Endometrial microvascular endothelial cells (primary cell): ENCODE measurements around the gene RCC2. TPM values are rescaled to one million over a fixed set of nuclear protein-coding genes. Genes with fewer than 3 reads are reported as not detected.
"Not testable (repeated sequence)": the region's sequence is repeated elsewhere in the genome, so short reads cannot be mapped to it uniquely, and the experiment has no call there.

ENCODE experiments used
- in situ Hi-C: cut with HindIII; loops from 2 replicates; pipeline ENCODE4 v1.10.0; 2017; ENCODE audit warnings: low sequenced_read_pairs, low pct_unique_long_range_greater_than_20kb; ENCODE audit errors: inconsistent ontology term
- total RNA-seq: library from RNA; depleted of rRNA; stranded (reverse); fragments of >200 nt; gene quantifications from one replicate; pipeline ENCODE4 v1.2.3, GENCODE V29; 2015; ENCODE audit errors: inconsistent ontology term

Gene RCC2
- total RNA-seq, result 83.1 TPM

DNA sequence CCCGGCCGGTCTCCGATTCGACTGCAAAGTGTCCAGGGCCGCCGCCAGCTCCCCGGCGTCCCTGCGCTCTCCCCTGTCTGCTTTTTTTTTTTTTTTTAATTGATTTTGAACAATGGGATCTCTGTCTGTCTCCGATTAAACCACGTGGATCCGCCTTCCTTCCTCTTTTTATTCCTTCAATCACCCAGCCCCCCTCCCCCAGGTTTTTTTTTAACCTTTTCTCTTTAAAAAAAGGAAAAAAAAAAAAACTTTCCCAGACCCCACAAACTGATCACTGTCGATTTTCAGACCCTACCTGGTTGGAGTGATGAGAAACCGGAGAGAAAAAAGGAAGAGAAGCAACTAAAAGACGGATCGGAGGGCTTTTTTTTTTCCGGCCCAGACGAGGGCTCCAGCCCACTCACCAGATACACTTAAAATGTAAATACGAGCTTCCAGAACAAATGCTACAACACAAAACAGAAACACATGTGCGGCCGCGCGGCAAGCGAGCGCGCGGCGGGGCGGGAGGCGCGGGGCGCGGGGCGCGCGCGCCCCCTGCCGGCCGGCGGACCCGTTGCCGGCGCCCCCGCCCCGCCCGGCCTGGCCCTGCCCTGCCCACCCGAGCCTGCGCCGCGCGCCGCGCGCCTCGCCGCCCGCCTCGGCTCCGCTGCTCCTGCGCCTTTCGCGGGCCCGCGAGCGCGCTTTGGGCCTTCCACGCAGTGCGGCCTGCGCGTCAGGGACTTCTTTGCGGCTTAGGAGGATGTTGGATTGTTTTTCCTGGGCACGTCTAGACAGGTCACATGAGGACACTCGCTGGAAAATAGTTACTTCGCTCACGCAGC, at the start of gene RCC2:
RCC2 (minus strand) TSS at position 428 of the 824 bp plus-strand sequence. CDS start 1,163 bp downstream, outside the sequence.
- in situ Hi-C loops, result no loop called here

DNA sequence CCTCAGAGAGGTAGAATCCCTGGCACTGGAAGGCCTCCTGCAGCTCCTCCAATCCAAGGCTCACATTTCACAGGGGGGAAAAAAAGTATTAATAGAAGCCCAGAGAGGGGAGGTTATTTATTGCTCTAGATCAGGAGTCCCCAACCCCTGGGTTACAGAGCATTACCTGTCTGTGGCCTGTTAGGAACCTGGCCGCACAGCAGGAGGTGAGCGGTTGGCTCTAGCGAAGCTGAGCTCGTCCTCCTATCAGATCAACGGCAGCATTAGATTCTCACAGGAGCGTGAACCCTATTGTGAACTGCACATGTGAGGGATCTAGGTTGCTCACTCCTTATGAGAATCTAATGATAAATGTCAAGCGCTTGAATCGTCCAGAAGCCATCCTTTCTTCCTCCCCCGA, 46.8 kb upstream of the RCC2 start:
- in situ Hi-C loops, result no loop called here

DNA sequence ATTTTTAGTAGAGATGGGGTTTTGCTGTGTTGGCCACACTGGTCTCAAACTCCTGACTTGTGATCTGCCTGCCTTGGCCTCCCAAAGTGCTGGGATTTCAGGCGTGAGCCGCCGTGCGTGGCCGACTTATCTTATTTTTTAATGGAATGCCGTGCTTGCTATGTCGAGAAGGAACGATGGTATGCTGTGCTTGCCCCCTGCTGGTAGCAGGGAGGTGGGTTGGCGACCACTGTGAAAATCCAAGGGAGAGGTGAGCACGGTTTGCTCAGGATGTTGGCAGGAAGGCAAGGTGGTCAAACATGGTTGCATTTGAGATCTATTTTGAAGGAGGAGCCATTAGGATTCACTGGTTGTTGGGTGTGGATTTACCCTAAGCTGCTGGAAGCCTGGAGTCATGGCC, 45.8 kb upstream of the RCC2 start:
- in situ Hi-C loops, result no loop called here

DNA sequence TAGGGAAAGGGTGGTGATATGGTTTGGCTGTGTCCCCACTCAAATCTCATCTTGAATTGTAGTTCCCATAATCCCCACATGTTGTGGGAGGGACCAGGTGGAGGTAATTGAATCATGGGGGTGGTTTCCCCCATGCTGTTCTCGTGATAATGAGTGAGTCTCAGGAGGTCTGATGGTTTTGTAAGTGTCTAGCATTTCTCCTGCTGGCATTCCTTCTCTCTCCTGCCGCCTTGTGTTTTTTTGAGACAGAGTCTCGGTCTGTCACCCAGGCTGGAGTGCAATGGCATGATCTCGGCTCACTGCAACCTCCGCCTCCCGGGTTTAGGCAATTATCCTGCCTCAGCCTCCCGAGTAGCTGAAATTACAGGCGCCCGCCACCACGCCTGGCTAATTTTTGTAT, 42.5 kb upstream of the RCC2 start:
- in situ Hi-C loops, result not testable (repeated sequence)

DNA sequence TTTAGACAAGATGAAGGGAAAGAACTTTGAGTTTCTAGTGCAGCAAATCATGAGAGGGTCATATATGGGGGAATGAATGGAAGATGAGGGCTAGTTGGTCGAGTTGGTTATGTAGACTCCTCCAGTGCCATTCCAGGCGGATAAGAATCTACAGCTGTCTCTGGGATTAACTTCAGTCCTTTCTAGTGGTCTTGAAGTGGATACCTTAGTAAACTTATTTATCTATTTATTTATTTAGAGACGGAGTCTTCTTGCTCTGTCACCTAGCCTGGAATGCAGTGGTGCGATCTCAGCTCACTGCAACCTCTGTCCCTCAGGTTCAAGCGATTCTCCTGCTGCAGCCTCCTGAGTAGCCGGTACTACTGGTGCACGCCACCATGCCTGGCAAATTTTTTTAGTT, 41.4 kb upstream of the RCC2 start:
- in situ Hi-C loops, result no loop called here

DNA sequence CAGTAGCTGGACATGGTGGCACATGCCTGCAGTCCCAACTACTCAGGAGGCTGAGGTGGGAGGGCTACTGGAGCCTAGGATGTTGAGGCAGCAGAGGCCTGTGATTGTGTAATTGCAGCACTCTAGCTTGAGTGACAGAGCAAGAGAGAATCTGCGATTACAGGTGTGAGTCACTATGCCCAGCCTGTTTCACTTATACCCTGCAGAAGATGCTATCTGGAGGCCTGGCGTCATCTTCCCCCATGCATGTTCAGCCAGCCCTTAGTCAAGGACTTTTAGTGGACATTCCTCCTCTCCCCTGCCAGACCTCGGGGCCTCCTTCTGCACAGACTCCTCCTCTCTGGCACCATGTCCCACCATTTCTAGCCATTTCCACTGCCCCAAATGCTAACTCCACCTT, 36.3 kb upstream of the RCC2 start:
- in situ Hi-C loops, result no loop called here

DNA sequence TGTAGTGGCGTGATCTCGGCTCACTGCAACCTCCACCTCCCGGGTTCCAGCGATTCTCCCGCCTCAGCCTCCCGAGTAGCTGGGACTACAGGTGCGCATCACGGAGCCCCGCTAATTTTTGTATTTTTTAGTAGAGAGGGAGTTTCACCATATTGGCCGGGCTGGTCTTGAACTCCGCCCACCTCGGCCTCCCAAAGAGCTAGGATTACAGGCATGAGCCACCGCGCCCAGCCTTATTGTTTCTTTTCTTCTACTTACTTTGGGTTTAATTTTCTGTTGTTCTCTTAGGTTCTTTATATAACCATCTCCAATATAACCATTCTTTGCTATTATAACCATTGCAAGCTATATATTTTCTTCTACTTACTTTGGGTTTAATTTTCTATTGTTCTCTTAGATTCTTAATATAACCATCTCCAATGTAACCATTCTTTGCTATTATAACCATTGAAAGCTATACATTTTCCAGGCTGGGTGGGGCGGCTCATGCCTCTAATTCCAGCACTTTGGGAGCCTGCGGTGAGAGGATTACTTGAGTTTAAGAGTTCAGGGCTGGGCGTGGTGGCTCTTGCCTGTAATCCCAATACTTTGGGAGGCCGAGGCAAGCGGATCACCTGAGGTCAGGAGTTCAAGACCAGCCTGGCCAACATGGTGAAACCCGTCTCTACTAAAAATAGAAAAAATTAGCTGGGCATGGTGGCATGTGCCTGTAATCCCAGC, 35.5 kb upstream of the RCC2 start:
- in situ Hi-C loops, result not testable (repeated sequence)

DNA sequence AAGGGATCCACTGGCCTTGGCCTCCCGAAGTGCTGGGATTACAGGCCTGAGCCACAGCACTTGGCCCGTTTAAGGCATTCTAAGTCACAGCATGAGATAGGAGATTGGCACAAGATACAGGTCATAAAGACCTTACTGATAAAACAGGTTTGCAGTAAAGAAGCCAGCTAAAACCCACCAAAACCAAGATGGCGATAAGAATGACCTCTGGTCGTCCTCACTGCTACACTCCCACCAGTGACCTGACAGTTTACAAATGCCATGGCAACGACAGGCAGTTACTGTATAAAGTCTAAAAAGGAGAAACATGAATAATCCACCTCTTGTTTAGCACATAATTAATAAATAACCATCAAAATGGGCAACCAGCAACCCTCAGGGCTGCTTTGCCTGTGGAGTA, 33.3 kb upstream of the RCC2 start:
- in situ Hi-C loops, result no loop called here

DNA sequence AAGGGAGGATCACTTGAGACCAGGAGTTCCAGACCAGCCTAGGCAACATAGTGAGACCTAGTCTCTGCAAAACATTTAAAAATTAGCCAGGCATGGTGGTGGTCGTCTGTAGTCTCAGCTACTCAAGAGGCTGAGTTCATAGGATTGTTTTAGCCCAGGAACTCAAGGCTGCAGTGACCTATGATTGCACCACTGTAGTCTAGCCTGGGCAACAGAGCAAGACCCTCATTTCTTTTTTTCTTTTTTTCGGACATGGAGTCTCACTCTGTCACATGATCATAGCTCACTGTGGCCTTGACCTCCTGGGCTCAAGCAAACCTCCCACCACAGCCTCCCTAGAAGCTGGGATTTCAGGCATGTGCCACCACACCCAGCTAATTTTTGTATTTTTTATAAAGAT, 31.9 kb upstream of the RCC2 start:
- in situ Hi-C loops, result no loop called here

DNA sequence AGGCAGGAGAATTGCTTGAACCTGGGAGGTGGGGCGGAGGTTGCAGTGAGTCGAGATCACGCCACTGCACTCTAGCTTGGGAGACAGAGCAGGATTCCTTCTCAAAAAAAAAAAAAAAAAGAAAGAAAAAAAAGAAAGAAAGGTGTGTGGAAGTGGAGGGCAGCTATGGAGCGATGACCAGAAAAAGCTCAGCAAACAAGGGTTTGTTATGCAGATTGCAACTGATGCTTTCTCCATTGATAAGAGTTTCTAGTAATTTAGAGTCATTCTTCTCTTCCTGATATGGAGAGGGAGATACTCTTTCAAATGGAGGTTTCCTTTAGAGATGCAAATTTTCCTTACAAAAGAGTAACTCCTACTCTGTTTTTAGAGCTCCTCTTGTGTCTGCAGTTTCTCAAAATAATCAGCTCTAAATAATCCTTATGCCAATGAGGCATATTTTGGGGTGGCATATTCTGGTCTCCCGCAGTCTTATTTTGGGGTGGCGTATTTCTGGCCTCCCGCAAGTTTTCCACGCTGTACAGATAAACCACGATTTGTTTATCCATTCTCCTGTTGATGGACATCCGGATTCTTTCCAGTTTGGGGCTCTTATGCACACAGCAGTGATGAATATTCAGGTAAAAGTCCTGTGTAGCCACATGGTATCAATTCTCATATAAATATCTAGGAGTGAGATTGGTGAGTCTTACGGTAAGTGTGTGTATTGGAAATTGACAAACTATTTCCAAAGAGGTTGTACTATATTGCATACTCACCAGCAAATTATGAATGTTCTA, 30.7 kb upstream of the RCC2 start:
- in situ Hi-C loops, result no loop called here

DNA sequence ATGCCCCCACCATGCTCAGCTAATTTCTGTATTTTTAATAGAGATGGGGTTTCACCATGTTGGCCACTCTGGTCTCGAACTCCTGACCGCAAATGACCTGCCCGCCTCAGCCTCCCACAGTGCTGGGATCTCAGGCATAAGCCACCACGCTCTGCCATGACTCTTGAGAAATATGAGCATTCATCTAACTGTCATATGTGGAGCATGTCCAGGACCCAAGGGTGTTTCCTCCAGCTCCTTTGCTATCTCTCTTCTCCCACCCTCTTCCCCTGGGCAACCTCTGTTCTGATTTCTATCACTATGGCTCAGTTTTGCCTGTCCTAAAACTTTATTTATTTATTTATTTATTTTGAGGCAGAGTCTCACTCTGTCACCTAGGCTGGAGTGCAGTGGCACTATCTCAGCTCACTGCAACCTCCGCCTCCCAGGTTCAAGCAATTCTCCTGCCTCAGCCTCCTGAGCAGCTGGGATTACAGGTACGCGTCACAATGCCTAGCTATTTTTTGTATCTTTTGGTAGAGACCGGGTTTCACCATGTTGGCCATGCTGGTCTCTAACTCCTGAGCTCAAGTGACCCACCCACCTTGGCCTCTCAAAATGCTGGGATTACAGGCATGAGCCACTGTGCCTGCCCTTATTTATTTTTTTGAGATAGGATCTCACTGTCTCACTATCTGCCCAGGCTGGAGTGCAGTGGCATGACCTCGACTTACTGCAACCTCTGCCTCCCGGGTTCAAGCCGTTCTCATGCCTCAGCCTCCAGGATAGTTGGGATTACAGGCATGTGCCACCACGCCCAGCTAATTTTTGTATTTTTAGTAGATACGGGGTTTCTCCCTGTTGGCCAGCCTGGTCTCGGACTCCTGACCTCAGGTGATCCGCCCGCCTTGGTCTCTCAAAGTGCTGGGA, 29.1 kb upstream of the RCC2 start:
- in situ Hi-C loops, result not testable (repeated sequence)

DNA sequence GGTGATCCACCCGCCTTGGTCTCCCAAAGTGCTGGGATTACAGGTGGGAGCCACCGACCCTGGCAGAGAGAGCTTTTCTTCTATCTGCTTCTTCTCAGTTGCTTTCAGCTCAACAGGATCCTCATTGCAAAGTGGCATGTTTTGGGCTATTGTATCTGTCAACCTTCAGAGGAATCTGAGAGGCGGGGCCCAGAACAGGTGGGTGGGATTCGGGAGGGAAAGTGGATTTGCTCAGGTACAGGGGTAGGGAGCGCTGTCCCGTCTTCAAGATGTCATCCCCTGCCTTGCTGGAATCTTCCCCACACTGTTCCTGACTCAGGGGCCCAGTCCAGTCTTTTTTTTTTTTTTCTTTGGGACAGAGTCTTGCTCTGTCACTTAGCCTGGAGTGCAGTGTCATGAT, 26.9 kb upstream of the RCC2 start:
- in situ Hi-C loops, result no loop called here

DNA sequence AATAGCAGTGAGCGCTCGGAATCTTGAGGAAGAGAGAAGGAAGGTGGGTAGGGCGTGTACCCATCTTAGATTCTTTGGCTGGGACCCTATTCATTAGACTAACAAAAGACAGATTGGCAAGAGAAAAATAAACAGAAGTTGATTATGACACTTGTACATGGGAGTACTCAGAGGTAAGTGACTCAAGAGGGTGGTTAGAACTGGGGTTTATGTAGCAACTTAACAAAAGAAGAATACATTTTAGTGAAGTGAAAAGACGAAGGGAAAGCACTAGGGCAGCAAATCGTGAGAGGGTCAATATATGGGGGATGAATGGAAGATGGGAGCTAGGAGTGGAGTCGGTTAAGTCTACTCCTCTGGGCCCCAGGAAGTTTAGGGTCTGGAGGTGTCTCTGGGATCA, 25.8 kb upstream of the RCC2 start:
- in situ Hi-C loops, result no loop called here

DNA sequence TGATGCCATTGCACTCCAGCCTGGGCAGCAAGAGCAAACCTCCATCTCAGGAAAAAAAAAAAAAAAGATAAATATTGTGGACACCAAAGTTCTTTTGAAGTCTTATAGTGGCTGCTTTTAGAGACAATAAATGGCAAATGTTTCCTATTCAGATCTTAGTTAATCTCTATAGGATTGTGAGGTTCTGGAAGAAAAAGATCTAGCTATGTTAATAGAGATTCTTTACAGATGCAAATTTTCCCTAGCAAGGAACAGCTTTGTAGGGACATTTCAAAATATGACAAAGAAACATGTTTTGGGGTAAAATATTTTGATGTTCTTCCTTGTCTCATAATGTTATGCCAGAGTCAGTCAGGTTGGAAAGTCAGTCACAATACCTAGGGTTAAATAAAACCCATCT, 24.5 kb upstream of the RCC2 start:
- in situ Hi-C loops, result no loop called here

DNA sequence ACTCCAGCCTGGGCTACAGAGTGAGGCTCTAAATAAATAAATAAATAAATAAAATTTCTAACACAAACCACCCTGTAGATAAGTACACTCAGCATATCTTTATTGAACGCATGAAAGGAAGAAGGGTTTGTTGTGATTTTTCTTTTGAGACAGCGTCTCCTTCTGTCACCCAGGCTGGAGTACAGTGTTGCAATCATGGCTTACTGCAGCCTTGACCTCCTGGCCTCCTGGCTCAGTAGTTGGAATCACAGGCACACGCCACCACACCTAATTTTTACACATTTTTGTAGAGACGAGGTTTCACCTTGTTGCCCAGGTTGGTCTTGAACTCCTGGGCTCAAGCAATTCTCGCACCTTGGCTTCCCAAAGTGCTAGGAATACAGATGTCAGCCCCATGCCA, 23.2 kb upstream of the RCC2 start:
- in situ Hi-C loops, result no loop called here

DNA sequence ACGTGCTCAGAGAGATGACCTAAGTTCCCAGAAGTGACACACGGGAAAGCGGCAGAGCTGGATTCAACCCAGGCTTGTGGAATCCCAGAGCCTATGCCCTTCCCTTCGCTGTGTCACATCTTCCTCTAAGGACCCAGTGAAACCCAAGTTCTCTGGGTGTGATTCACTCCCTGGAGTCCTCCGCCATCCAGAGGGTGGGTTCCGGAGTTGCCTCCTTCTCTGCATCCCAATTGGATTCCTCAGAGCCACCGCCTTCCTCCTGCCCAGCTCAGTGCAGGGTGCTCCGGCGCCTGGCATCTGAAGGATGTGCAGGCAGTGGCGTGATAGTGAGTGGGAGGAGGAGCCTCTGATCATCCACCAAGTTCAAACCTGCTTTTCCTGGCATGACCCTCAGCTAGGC, 20.7 kb upstream of the RCC2 start:
- in situ Hi-C loops, result no loop called here

DNA sequence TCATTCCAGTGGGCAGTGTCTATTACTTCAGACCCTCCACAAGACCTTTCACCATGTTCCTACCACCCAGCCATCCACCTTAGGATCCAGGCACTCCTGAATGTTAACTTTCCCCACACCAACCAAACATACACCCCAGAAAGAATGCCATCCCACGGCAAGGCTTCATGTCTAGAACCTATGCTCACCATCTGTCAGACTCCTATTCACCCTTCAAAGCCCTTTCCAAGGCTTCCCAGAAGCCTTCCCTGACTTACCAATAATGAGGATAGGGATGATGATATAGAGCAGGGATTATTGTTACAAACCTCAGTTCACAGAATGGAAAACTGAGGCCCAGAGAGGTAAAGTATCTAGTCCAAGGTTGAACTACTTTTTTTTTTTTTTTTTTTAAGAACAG, 19.3 kb upstream of the RCC2 start:
- in situ Hi-C loops, result no loop called here

DNA sequence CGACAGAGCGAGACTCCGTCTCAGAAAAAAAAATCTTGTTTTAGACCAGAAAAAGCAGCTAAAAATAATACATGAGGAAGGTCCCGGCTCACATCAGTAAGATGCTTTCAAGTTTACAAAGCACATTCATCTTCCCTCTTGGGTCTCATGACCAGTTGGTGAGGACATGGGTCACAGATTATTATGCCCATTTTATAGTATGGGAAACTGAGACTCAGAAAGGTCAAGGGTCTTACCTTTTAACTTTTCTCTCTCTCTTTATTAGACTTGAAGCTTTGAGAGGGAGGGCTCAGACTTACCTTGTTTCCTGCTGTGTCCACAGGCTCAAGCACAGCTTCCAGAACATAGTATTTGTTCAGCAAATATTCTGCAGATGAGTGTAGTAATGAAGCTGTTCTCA, 13.2 kb upstream of the RCC2 start:
- in situ Hi-C loops, result no loop called here

DNA sequence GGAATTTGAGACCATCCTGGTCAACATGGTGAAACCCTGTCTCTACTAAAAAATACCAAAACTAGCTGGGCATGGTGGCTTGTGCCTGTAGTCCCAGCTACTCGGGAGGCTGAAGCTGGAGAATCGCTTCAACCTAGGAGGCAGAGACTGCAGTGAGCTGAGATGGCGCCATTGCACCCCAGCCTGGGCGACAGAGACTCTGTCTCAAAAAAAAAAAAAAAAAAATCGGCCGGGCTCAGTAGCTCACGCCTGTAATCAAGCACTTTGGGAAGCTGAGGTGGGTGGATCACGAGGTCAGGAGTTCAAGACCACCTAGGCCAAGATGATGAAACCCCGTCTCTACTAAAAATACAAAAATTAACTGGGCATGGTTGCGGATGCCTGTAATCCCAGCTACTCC, 12.7 kb upstream of the RCC2 start:
- in situ Hi-C loops, result not testable (repeated sequence)
